ENCODE measurements around the gene FNTB.

Gene FNTB

GRCh38 chr14:65019944-65020566 lies 33.4 kb downstream of the FNTB start:
- TF ChIP-seq ZFX (IDR thresholded peaks at IDR 0.05) (no peak), CTCF (conservative IDR thresholded peaks at IDR 0.05) (peak; percentile 92)
- H3K27ac ChIP-seq: peak overlapping the region; percentile 13; the same call in 1 of the 2 replicates

GRCh38 chr14:65024957-65025356 lies 38.3 kb downstream of the FNTB start:
- peak overlapping the region; percentile 43; the same call in 1 of the 2 replicates for H3K27ac ChIP-seq
- TF ChIP-seq ZFX (IDR thresholded peaks at IDR 0.05) (no peak), CTCF (conservative IDR thresholded peaks at IDR 0.05) (no peak)

GRCh38 chr14:65025818-65026217 lies 39.1 kb downstream of the FNTB start:
- peak overlapping the region; percentile 43 for H3K27ac ChIP-seq
- no peak for TF ChIP-seq CTCF (conservative IDR thresholded peaks at IDR 0.05)
- no peak for TF ChIP-seq ZFX (IDR thresholded peaks at IDR 0.05)

- peak overlapping the region; percentile 43 for H3K27ac ChIP-seq
- TF ChIP-seq ZFX (IDR thresholded peaks at IDR 0.05) (no peak), CTCF (conservative IDR thresholded peaks at IDR 0.05) (no peak)
Observed at GRCh38 chr14:65026526-65026925, 39.8 kb downstream of the FNTB start.

- TF ChIP-seq CTCF (conservative IDR thresholded peaks at IDR 0.05) (no peak), ZFX (IDR thresholded peaks at IDR 0.05) (no peak)
- no peak overlapping the region for H3K27ac ChIP-seq
Observed at GRCh38 chr14:65027127-65027799, 40.6 kb downstream of the FNTB start.

- peak overlapping the region; percentile 12; the same call in 1 of the 2 replicates for H3K27ac ChIP-seq
- no peak for TF ChIP-seq ZFX (IDR thresholded peaks at IDR 0.05)
- TF ChIP-seq CTCF (conservative IDR thresholded peaks at IDR 0.05): no peak
Observed at GRCh38 chr14:65028937-65029336, 42.2 kb downstream of the FNTB start.

GRCh38 chr14:65031321-65031720 lies 44.6 kb downstream of the FNTB start:
- peak overlapping the region; percentile 56 for H3K27ac ChIP-seq

GRCh38 chr14:65032319-65032718 lies 45.6 kb downstream of the FNTB start:
- TF ChIP-seq CTCF (conservative IDR thresholded peaks at IDR 0.05) (no peak), ZFX (IDR thresholded peaks at IDR 0.05) (no peak)
- H3K27ac ChIP-seq: peak overlapping the region; percentile 23
